Tongue (tissue), 3 donors: ENCODE results near the gene NUBP1. TPM values are rescaled to one million over a fixed set of nuclear protein-coding genes. Genes with fewer than 3 reads are reported as not detected.

ENCODE experiments used
- DNase-seq: peaks from one replicate; pipeline ENCODE4 v3.0.0-alpha.2; 2015
- small RNA-seq: library from RNA; depleted of rRNA; stranded (forward); fragments of <200 nt; gene quantifications from one replicate; pipeline ENCODE3, GENCODE V24; 2014; ENCODE audit warnings: low replicate concordance
- total RNA-seq: library from RNA; depleted of rRNA; stranded (reverse); fragments of >200 nt; gene quantifications from one replicate; pipeline ENCODE4 v1.2.3, GENCODE V29; 2014

NUBP1 gene
- total RNA-seq, 1 donor from 2014 or later = 34.6 TPM

DNA sequence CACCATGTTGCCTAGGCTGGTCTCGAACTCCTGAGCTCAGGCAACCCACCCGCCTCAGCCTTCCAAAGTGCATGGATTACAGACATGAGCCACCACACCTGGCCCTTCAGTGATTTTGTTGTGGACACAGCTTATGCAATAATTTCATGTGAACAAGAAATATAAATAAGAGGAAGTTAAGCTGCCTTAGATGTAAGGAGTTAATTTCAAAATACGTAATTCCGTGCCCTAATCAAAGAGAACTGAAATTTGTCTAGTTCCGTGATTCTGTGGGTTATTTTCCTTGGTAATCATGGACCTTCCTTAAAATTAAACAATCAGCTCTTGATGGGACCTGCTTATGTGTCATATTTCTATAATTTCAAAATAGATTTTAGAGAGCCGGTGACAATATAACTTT lies 63.1 kb downstream of the NUBP1 start:
- no peak for DNase-seq

DNA sequence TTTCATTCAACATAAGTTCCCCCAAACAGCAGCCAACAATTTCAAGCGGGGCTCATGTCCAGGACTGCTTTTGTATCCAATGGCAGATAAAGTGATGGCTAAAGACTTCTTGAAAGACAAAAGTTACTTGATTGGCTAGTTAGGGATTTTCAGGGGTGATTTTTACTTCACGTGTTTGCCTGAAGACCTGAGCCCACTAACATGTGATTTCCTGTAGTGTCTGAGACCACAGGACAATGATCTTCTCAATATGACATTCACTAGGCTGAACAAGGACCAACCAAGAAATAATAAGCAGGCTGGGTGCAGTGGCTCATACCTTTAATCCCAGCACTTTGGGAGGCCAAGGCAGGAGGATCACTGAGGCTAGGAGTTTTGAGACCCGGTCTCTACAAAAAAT lies 64.6 kb downstream of the NUBP1 start:
- no peak for DNase-seq

DNA sequence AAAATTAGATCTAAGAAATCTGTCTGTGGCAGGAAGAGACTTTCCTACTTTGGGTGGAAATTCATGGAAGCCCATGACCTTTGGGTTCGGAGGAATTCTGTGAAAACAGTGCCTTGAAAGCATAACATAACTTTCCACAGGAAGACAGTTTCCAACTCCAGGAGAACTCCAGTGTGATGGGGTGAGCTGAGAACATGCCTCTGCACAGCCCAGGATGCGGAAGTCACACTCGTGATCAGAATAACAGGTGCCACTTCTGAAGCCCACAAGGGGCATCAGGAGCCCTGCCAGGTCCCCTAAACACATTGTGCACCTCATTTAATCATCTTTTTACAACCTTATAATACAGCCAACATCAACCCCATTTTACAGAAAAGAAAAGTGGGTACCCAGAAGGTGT lies 65.2 kb downstream of the NUBP1 start:
- DNase-seq = no peak

DNA sequence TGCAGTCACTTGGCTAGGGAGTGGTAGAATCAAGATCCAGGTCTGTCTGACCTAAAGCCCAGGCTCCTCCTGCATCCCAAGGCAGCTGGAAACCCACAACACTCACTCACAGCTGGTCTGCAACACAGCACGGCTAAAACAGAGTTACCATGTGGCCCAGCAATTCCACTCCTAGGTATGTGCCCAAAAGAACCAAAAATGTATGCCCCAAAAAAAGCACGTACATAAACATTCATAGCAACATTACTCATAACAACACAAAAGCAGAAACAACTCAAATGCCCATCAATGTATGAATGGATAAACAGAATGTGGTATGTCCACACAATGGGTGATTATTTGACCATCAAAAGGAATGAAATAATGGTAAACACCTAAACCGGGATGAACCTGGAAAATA lies 66.1 kb downstream of the NUBP1 start:
- DNase-seq = no peak

DNA sequence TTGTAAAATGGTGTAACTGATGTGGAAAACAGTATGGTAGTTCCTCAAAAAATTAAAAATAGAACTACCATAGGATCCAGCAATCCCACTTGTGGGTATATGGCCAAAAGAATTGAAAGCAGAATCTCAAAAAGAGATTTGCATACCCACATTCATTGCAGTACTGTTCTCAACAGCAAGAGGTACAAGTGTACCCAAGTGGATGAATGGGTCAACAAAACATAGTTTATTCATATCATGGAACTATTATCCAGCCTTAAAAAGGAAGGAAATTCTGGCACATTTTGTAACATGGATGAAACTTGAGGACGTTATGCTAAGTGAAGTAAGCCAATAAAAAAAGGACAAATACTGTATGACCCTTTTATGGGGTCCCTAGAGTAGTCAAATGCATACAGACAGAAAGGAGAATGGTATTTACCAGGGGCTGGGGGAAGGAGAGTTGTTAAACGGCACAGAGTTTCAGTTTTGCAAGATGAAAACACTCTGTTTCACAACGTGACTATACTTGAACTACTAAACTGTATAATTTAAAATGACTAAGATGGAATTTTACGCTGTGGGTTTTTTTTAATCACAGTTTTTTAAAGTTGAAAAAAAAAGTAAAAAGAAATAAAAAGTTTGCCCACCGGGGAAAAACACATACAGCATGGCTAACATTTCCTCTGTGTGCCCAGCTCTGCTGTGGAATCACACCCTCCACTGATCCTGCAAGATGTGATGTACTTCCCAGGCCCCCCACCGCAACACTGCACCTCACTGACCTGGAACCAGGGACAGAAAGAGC lies 68.9 kb downstream of the NUBP1 start:
- DNase-seq = no peak

DNA sequence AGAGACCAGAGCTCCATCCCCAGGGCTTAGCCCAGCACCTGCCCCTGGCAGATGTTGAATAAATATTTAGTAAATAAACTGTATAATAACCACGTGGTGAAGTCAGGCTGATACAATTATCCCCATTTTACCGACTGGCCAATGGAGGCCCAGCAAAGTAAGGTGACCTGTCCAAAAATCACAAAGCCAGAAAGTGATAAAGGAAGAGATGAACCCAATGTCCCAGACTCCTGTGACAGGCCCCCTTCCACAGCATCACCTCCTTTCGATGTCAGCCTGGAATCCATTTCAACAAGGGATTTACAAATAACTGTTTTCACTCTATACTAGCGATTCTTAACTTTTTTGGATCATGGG lies 69.4 kb downstream of the NUBP1 start:
- DNase-seq = no peak

DNA sequence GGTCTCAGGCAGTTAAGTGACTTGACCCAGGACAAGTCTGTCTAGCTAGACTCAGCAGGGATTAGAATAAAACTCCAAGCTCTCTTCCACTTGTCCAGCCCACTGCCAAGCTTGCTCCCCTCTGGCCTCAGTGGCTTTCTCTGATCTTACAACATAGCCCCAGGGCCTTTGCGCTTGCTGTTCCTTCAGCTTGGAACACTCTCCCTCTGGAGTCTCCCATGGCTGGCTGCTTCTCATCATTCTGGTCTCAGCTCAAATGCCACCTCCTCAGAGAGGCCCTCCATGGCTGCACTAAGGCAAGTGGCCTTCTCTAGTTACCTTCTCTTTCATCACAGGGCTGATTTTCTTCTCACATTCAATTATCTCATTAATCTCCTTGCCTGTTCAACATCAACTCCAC lies 73.9 kb downstream of the NUBP1 start:
- no peak for DNase-seq

DNA sequence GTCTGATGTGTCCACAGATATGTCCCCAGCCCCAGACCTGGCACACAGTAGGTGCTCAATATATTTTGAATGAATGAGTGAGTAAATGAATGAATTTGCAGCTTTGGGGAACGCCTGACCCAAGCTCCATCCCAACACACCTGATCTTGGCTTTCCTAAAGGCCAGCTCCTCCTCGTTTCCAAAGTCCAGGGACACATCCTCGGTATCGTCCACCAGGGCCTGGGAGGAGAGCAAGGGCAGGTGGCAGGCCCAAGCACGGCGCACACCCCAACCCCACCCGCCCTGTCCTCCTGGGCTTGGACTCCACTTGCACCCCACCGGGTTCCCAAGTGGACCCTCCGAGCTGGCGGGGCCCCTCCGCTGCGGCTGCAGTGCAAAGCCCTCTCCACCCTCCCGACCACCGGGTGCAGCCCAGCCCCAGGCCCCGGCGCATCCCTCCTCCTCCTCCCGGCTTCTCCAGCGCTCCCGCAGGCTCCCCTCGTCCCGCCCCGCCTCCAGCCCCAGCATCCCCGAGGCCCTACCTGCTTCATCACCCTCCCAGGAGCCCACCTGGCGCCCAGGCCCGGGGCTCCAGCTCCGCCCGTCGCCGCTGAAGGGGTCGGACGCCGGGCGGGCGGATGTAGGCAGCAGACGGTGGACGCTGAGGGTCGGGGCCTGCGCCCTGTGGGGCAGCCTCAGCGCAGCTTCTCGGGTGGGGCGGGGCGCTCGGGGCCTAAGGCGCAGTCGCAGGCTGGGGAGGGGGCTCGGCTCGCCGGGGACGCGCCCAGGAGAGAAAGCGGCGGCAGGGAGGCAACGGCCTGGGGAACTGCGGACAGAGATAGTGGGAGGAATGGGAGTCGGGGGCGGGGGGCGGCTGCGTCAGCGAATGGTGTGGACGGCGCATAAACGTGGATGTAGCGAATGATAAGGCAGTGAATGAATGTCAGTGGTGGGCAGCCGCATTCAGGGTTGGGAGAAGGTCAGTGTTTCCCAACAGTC lies 74.6 kb downstream of the NUBP1 start, which contains the start of gene TVP23A:
Gene TVP23A, minus strand, starts transcription at position 832 of the 979 bp plus-strand sequence. Its CDS starts 301 bp downstream, at position 531.
- DNase-seq = peak; percentile 29

Small RNAs within 50 kb of the gene (small RNA-seq; reads per million reads assigned to genes)
- gene MTND4LP24 = not detected
- not detected for gene MTND6P33

Other genes starting within 250 kb of the NUBP1 start
- gene EMP2, start 163.2 kb upstream of the NUBP1 start, total RNA-seq = 60.7 TPM
- gene TEKT5, start 48.9 kb upstream of the NUBP1 start, total RNA-seq = 1.0 TPM
- gene TVP23A, start 75.0 kb downstream of the NUBP1 start, total RNA-seq = 1.2 TPM
- 7.2 TPM for gene CIITA, start 133.4 kb downstream of the NUBP1 start, total RNA-seq
- gene DEXI, start 198.6 kb downstream of the NUBP1 start, total RNA-seq = 56.2 TPM
- gene CLEC16A, start 200.7 kb downstream of the NUBP1 start, total RNA-seq = 22.1 TPM